Liver (tissue), 9 donors: ENCODE data around the gene ERBIN. TPM values are rescaled to one million over a fixed set of nuclear protein-coding genes. Genes with fewer than 3 reads are reported as not detected.

Experiments used
- DNase-seq: peaks from one replicate; pipeline ENCODE4 v3.0.0-alpha.2; 2017; ENCODE audit warnings: low spot score
- H3K27ac ChIP-seq, 2 donors: one replicate each; pipeline ENCODE4 v1.7.0; 2013; ENCODE audit warnings: inconsistent platforms in 2 of 2, low read length in 2 of 2, control low read depth in 1 of 2, low read depth in 1 of 2, mild to moderate bottlenecking in 1 of 2
- H3K27me3 ChIP-seq, 4 donors: one replicate each; pipeline versions ENCODE4 v1.6.1 to v1.7.0; 2013; ENCODE audit warnings: low read length in 3 of 4, inconsistent platforms in 1 of 4, mild to moderate bottlenecking in 1 of 4, moderate library complexity in 1 of 4; ENCODE audit not compliant: control insufficient read depth in 4 of 4, insufficient read depth in 4 of 4
- H3K36me3 ChIP-seq, 4 donors: one replicate each; pipeline versions ENCODE4 v1.6.1 to v1.7.0; 2013; ENCODE audit warnings: low read length in 3 of 4, mild to moderate bottlenecking in 3 of 4, low read depth in 1 of 4, moderate library complexity in 1 of 4; ENCODE audit not compliant: control insufficient read depth in 4 of 4, insufficient read depth in 3 of 4
- H3K4me1 ChIP-seq, 4 donors: one replicate each; pipeline versions ENCODE4 v1.6.1 to v1.7.0; 2013; ENCODE audit warnings: low read length in 3 of 4, mild to moderate bottlenecking in 3 of 4, moderate library complexity in 1 of 4; ENCODE audit not compliant: control insufficient read depth in 4 of 4, insufficient read depth in 4 of 4
- H3K4me3 ChIP-seq, 3 donors: one replicate each; pipeline versions ENCODE4 v1.6.1 to v1.7.0; 2013; ENCODE audit warnings: low read length in 3 of 3, control low read depth in 1 of 3, low read depth in 1 of 3, mild to moderate bottlenecking in 1 of 3
- H3K9ac ChIP-seq, 2 donors: one replicate each; pipeline ENCODE4 v1.7.0; 2013; ENCODE audit warnings: low read length in 2 of 2, mild to moderate bottlenecking in 2 of 2, moderate library complexity in 2 of 2, control low read depth in 1 of 2, low read depth in 1 of 2
- H3K9me3 ChIP-seq, 4 donors: one replicate each; pipeline versions ENCODE4 v1.6.1 to v1.7.0; 2013; ENCODE audit warnings: low read length in 3 of 4; ENCODE audit not compliant: control insufficient read depth in 4 of 4
- EGR1 ChIP-seq, 2 donors: IDR thresholded peaks; 2 replicates each; pipeline ENCODE4 v1.6.1; 2016 to 2018; ENCODE audit warnings: antibody characterized with exemption in 2 of 2, low read depth in 2 of 2
- FOXA1 ChIP-seq: IDR thresholded peaks from 2 replicates; pipeline ENCODE4 v1.6.1; 2016; ENCODE audit warnings: antibody characterized with exemption
- FOXA2 ChIP-seq: IDR thresholded peaks from 2 replicates; pipeline ENCODE4 v1.6.1; 2016; ENCODE audit warnings: antibody characterized with exemption
- GABPA ChIP-seq, 2 donors: IDR thresholded peaks in 1 of 2; conservative IDR thresholded peaks in 1 of 2; 2 replicates each; pipeline ENCODE4 v1.6.1; 2016; ENCODE audit warnings: antibody characterized with exemption in 2 of 2, mild to moderate bottlenecking in 1 of 2, moderate library complexity in 1 of 2
- HNF4A ChIP-seq, 2 donors: conservative IDR thresholded peaks; 2 replicates each; pipeline ENCODE4 v1.6.1; 2016; ENCODE audit warnings: antibody characterized with exemption in 2 of 2, mild to moderate bottlenecking in 2 of 2
- HNF4G ChIP-seq: IDR thresholded peaks from 2 replicates; pipeline ENCODE4 v1.6.1; 2016; ENCODE audit warnings: antibody characterized with exemption
- JUND ChIP-seq, 2 donors: IDR thresholded peaks; 2 replicates each; pipeline ENCODE4 v1.6.1; 2016; ENCODE audit warnings: antibody characterized with exemption in 2 of 2
- NR2F2 ChIP-seq: IDR thresholded peaks from 2 replicates; pipeline ENCODE4 v1.6.1; 2016; ENCODE audit warnings: antibody characterized with exemption
- RAD21 ChIP-seq, 2 donors: IDR thresholded peaks; 2 replicates each; pipeline ENCODE4 v1.6.1; 2016; ENCODE audit warnings: antibody characterized with exemption in 2 of 2, mild to moderate bottlenecking in 2 of 2
- SP1 ChIP-seq: IDR thresholded peaks from 2 replicates; pipeline ENCODE4 v1.6.1; 2018; ENCODE audit warnings: antibody characterized with exemption, mild to moderate bottlenecking
- TAF1 ChIP-seq: conservative IDR thresholded peaks from 2 replicates; pipeline ENCODE4 v1.6.1; 2016; ENCODE audit warnings: antibody characterized with exemption, mild to moderate bottlenecking
- YY1 ChIP-seq: IDR thresholded peaks from 2 replicates; pipeline ENCODE4 v1.6.1; 2016; ENCODE audit warnings: antibody characterized with exemption, mild to moderate bottlenecking
- WGBS: extraction: QIAGEN DNeasy Blood & Tissue Kit; methylation state at CpG from one replicate; pipeline ENCODE4 v1.1.7; 2013; 5-methylcytosine and 5-hydroxymethylcytosine counted together
- polyA plus RNA-seq, 2 donors: library from polyadenylated mRNA; stranded (reverse) in 1 of 2; unstranded in 1 of 2; fragments of 200-250 nt in 1 of 2; fragments of >200 nt in 1 of 2; fragmentation: Nextera tagmentation in 1 of 2; extraction: Ambion mirVana in 1 of 2; gene quantifications; one replicate each; pipeline versions ENCODE4 v1.2.1 to v1.2.3, GENCODE V29; 2013 to 2015
- total RNA-seq, 2 donors: library from RNA; depleted of rRNA; stranded (reverse); fragments of >200 nt; gene quantifications; one replicate each; pipeline ENCODE4 v1.2.3, GENCODE V29; 2014
- TF ChIP-seq, protein P1 (sequence below): fragments of 150-350 bp; IDR thresholded peaks from 2 replicates; pipeline ENCODE4 v1.5.1; 2017; ENCODE audit warnings: improper control_type of control experiment, low read depth, low read length; ENCODE audit not compliant: missing input control
- TF ChIP-seq, protein P2 (sequence below): IDR thresholded peaks from 2 replicates; pipeline ENCODE4 v1.6.1; 2016; ENCODE audit warnings: antibody characterized with exemption
- TF ChIP-seq, protein P3 (sequence below): IDR thresholded peaks from 2 replicates; pipeline ENCODE4 v1.6.1; 2016; ENCODE audit warnings: antibody characterized with exemption
- TF ChIP-seq, protein P4 (sequence below): IDR thresholded peaks from 2 replicates; pipeline ENCODE4 v1.6.1; 2016; ENCODE audit warnings: antibody characterized with exemption
- TF ChIP-seq, protein P5 (sequence below): IDR thresholded peaks from 2 replicates; pipeline ENCODE4 v1.6.1; 2016; ENCODE audit warnings: antibody characterized with exemption, mild to moderate bottlenecking
- donor health status: healthy.
- donor health status: healthy.
- donor health status: healthy.
- donor health status: healthy.
- donor health status: healthy.

ERBIN gene
- total and polyA plus RNA-seq, 4 donors, result 9.7 to 54.9 (median 32.5) TPM

DNA sequence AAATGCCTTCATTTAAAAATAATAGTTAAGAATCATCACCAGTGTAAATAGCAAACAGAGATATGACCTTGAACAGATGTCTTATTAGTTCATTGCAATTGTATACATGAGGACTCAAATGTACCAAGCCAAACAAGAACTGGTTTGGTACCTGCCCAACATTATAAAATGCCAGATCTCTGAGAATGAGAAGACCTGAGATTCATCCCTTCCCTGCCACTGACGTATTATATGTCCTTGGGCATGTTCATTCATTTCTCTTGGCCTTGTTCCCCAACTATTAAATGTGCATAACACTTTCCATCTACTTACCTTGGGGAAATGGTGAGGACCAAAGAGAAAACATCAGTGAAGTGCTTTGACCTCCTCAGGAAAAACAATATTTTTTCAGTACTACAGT lies 33.6 kb upstream of the ERBIN start:
- Histone ChIP-seq H3K27ac (no peak overlapping the region), H3K4me3 (no peak overlapping the region), H3K9ac (no peak overlapping the region), H3K36me3 (no peaks in the 10 kb centered on the region), H3K4me1 (no peaks in the 10 kb centered on the region), H3K9me3 (no peaks in the 10 kb centered on the region), H3K27me3 (no peaks in the 10 kb centered on the region)
- no peak for DNase-seq
- WGBS, result 80% methylated on average over 1 of the region's 1 CpG
- TF ChIP-seq, protein P1, sequence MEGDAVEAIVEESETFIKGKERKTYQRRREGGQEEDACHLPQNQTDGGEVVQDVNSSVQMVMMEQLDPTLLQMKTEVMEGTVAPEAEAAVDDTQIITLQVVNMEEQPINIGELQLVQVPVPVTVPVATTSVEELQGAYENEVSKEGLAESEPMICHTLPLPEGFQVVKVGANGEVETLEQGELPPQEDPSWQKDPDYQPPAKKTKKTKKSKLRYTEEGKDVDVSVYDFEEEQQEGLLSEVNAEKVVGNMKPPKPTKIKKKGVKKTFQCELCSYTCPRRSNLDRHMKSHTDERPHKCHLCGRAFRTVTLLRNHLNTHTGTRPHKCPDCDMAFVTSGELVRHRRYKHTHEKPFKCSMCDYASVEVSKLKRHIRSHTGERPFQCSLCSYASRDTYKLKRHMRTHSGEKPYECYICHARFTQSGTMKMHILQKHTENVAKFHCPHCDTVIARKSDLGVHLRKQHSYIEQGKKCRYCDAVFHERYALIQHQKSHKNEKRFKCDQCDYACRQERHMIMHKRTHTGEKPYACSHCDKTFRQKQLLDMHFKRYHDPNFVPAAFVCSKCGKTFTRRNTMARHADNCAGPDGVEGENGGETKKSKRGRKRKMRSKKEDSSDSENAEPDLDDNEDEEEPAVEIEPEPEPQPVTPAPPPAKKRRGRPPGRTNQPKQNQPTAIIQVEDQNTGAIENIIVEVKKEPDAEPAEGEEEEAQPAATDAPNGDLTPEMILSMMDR, result no peak
- TF ChIP-seq EGR1 (IDR thresholded peaks at IDR 0.05; ENCODE audit: low read depth in 2 of 2) (no peak), SP1 (no peak), HNF4A (conservative IDR thresholded peaks at IDR 0.05) (no peak), FOXA1 (no peak), JUND (IDR thresholded peaks at IDR 0.05) (no peak), FOXA2 (no peak), HNF4G (no peak), YY1 (no peak), TAF1 (no peak), NR2F2 (no peak)
- TF ChIP-seq, protein P2, sequence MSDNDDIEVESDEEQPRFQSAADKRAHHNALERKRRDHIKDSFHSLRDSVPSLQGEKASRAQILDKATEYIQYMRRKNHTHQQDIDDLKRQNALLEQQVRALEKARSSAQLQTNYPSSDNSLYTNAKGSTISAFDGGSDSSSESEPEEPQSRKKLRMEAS, result no peak
- TF ChIP-seq, protein P3, sequence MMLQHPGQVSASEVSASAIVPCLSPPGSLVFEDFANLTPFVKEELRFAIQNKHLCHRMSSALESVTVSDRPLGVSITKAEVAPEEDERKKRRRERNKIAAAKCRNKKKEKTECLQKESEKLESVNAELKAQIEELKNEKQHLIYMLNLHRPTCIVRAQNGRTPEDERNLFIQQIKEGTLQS, result no peak
- TF ChIP-seq, protein P4, sequence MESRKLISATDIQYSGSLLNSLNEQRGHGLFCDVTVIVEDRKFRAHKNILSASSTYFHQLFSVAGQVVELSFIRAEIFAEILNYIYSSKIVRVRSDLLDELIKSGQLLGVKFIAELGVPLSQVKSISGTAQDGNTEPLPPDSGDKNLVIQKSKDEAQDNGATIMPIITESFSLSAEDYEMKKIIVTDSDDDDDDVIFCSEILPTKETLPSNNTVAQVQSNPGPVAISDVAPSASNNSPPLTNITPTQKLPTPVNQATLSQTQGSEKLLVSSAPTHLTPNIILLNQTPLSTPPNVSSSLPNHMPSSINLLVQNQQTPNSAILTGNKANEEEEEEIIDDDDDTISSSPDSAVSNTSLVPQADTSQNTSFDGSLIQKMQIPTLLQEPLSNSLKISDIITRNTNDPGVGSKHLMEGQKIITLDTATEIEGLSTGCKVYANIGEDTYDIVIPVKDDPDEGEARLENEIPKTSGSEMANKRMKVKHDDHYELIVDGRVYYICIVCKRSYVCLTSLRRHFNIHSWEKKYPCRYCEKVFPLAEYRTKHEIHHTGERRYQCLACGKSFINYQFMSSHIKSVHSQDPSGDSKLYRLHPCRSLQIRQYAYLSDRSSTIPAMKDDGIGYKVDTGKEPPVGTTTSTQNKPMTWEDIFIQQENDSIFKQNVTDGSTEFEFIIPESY, result no peak
- TF ChIP-seq, protein P5, sequence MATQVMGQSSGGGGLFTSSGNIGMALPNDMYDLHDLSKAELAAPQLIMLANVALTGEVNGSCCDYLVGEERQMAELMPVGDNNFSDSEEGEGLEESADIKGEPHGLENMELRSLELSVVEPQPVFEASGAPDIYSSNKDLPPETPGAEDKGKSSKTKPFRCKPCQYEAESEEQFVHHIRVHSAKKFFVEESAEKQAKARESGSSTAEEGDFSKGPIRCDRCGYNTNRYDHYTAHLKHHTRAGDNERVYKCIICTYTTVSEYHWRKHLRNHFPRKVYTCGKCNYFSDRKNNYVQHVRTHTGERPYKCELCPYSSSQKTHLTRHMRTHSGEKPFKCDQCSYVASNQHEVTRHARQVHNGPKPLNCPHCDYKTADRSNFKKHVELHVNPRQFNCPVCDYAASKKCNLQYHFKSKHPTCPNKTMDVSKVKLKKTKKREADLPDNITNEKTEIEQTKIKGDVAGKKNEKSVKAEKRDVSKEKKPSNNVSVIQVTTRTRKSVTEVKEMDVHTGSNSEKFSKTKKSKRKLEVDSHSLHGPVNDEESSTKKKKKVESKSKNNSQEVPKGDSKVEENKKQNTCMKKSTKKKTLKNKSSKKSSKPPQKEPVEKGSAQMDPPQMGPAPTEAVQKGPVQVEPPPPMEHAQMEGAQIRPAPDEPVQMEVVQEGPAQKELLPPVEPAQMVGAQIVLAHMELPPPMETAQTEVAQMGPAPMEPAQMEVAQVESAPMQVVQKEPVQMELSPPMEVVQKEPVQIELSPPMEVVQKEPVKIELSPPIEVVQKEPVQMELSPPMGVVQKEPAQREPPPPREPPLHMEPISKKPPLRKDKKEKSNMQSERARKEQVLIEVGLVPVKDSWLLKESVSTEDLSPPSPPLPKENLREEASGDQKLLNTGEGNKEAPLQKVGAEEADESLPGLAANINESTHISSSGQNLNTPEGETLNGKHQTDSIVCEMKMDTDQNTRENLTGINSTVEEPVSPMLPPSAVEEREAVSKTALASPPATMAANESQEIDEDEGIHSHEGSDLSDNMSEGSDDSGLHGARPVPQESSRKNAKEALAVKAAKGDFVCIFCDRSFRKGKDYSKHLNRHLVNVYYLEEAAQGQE, result no peak

DNA sequence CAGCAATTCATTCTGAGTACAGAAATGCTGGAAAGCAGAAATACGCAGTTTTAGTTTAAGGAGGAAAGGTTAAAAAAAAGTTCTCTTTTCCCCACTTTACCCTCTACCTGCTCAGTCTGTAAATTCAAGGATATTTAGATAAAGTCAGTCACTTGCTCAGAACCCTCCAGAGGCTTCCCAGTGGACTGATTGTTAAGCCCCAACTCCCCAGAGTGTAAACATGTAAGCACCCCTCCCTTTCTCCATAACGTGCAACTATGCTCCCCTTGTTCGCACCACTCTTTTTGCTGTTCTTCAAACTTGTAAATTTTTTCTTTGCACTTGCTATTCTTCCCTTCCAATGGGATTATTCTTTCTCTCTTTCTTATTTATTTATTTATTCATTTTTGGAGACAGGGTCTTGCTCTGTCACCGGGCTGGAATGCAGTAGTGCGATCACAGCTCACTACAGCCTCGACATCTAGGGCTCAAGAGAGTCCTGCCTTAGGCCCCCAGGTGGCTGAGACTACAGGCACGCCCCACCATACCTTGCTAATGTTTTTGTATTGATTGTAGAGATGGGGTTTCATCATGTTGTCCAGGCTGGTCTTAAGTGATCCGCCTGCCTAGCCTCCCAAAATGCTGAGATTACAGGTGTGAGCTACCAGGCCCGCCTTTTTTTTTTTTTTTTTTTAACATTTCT lies 32.5 kb upstream of the ERBIN start:
- H3K27me3 ChIP-seq, result no peaks in the 10 kb centered on the region
- H3K9ac ChIP-seq, result no peak overlapping the region
- WGBS, result 85% methylated on average over 9 of the region's 9 CpGs
- no peaks in the 10 kb centered on the region for H3K4me1 ChIP-seq
- H3K9me3 ChIP-seq, result no peaks in the 10 kb centered on the region
- H3K36me3 ChIP-seq, result no peaks in the 10 kb centered on the region
- H3K4me3 ChIP-seq, result no peak overlapping the region
- DNase-seq, result no peak
- no peak overlapping the region for H3K27ac ChIP-seq
- TF ChIP-seq HNF4G (no peak), GABPA (IDR thresholded peaks at IDR 0.05 in 1 of 2, conservative IDR thresholded peaks at IDR 0.05 in 1 of 2) (no peak), RAD21 (IDR thresholded peaks at IDR 0.05) (no peak), HNF4A (conservative IDR thresholded peaks at IDR 0.05) (no peak)
- TF ChIP-seq, protein P1, result no peak
